Mucosa of rectum (tissue), 2 donors: ENCODE measurements around the gene USP48.

ENCODE experiments used
- H3K27ac ChIP-seq, 2 donors: one replicate each; pipeline ENCODE4 v1.7.0; 2013; ENCODE audit warnings: inconsistent platforms in 2 of 2, low read depth in 2 of 2, low read length in 2 of 2
- H3K27me3 ChIP-seq, 2 donors: one replicate each; pipeline ENCODE4 v1.7.0; 2013; ENCODE audit warnings: low read length in 2 of 2; ENCODE audit not compliant: control insufficient read depth in 2 of 2, insufficient read depth in 2 of 2
- H3K36me3 ChIP-seq, 2 donors: one replicate each; pipeline ENCODE4 v1.7.0; 2013; ENCODE audit warnings: low read length in 2 of 2; ENCODE audit not compliant: control insufficient read depth in 2 of 2, insufficient read depth in 2 of 2
- H3K4me1 ChIP-seq, 2 donors: one replicate each; pipeline ENCODE4 v1.7.0; 2013; ENCODE audit warnings: low read length in 2 of 2, mild to moderate bottlenecking in 1 of 2; ENCODE audit not compliant: control insufficient read depth in 2 of 2, insufficient read depth in 2 of 2
- H3K4me3 ChIP-seq, 2 donors: one replicate each; pipeline ENCODE4 v1.7.0; 2013; ENCODE audit warnings: low read length in 2 of 2
- H3K9ac ChIP-seq, 2 donors: one replicate each; pipeline ENCODE4 v1.7.0; 2013; ENCODE audit warnings: low read length in 2 of 2, low read depth in 1 of 2, mild to moderate bottlenecking in 1 of 2
- H3K9me3 ChIP-seq, 2 donors: one replicate each; pipeline ENCODE4 v1.7.0; 2013; ENCODE audit warnings: low read length in 2 of 2; ENCODE audit not compliant: control insufficient read depth in 2 of 2
- donor health status: healthy.
- donor health status: Normal muscosa, but diverticular disease.

The USP48 gene

DNA sequence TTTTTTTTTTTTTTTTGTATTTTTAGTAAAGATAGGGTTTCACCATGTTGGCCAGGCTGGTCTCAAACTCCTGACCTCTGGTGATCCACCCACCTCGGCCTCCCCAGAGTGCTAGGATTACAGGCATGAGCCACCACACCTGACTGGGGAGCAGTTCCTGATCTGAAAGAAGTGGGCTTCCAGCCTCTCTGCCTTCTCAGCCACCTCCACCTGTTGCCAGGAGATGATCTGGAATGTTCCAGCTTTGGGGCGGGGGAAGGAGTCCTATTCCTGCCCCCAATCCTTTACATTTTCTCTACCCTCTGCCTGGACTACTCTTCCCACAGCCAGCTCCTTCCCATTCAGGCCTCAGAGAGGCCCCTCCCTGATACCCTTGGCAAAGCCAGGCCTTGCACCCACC is 141.9 kb downstream of the USP48 start:
- H3K9ac ChIP-seq = no peak overlapping the region
- H3K27ac ChIP-seq = no peak overlapping the region
- peaks cover 0 to 3% of the 10 kb centered on the region in 2 donors for H3K4me1 ChIP-seq
- no peaks in the 10 kb centered on the region for H3K36me3 ChIP-seq
- H3K27me3 ChIP-seq = peaks cover 2% of the 10 kb centered on the region in 2 donors
- H3K4me3 ChIP-seq = no peak overlapping the region
- no peaks in the 10 kb centered on the region for H3K9me3 ChIP-seq

DNA sequence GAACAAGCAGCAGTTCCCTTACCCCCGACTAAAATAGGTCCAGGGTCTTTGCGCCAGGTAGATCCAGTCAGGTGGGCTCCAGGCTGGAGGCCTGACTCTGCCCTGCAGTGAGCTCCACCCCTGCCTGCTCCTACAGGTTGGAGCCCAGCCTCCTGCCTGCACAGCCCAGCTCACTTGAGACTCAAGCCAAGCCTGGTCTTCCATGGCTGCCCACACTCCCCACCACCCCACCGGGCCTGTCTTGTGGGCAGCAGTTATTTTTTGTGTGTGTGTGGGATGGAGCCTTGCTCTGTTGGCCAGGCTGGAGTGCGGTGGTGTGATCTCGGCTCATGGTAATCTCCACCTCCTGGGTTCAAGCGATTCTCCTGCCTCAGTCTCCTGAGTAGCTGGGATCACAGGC is 142.3 kb downstream of the USP48 start:
- H3K36me3 ChIP-seq = no peaks in the 10 kb centered on the region
- peaks cover 2 to 3% of the 10 kb centered on the region in 2 donors for H3K27me3 ChIP-seq
- peaks cover 0 to 3% of the 10 kb centered on the region in 2 donors for H3K4me1 ChIP-seq
- no peak overlapping the region for H3K9ac ChIP-seq
- H3K4me3 ChIP-seq = no peak overlapping the region
- no peaks in the 10 kb centered on the region for H3K9me3 ChIP-seq
- no peak overlapping the region for H3K27ac ChIP-seq

DNA sequence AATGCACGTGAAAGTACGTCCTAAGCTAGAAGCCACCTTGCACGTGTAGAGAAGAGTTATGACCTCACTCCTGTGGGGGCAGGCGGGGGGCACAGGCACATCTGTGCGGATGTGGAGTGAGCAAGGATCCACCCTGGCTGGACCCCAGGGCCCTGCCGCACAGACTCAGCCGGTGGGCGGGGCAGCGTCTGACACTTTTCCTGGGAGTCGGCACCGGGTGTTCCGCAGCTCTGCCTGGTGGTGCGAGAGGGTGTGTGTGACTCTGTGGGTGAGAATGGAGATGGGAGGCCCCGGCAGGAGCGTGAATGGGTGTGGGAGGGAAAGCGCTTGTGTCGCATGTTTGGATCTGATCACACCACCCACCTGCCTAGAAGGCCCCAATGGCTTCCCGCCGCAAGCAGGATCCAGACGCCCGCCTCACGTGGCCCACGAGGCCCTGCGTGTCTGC is 143.3 kb downstream of the USP48 start:
- H3K4me1 ChIP-seq = peaks cover 0 to 7% of the 10 kb centered on the region in 2 donors
- peaks cover 2 to 3% of the 10 kb centered on the region in 2 donors for H3K27me3 ChIP-seq
- H3K4me3 ChIP-seq = no peak overlapping the region
- peak overlapping the region; percentile 21 to 65 for H3K27ac ChIP-seq
- no peaks in the 10 kb centered on the region for H3K36me3 ChIP-seq
- no peak overlapping the region for H3K9ac ChIP-seq
- no peaks in the 10 kb centered on the region for H3K9me3 ChIP-seq

DNA sequence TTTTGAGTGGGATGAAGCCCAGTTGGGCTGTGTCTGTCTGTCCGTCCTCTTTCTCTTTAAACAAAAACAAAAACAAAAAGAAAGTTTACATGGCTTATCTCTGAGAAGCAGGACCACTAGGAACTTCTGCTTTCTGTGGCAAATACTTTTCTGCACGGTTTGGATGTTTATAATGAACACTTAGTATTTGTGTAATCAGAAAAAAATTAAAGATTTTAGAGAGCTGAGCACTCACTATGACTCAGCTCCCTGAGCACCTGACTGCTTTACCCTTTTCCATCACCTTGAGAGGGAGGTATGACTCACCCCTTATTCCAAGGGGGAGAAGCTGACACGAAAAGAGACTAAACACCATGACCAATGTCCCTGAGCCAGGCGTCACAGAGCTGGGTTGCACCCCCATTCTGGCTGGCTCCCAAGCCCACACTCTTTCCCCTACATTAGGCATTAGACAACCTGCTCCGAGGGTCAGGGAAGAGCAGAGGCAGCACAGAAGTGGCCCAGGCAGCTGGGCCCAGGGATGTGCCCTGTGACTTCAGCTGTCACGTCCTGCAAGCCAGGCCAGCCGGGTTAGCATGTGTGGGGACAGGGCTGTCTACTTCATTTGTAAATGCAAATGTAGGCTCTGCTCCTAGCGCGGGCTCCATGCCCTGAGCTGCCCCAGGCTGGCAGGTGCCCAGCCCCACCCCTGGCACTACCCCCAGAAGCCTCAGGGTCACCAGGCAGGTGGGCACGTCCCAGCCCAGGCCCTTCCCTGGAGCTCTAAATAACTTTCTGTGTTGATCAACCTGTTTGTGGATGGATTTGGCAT is 144.2 kb downstream of the USP48 start:
- Histone ChIP-seq H3K27ac (peak overlapping the region; percentile 21 to 65), H3K4me1 (peaks cover 2 to 15% of the 10 kb centered on the region in 2 donors)

DNA sequence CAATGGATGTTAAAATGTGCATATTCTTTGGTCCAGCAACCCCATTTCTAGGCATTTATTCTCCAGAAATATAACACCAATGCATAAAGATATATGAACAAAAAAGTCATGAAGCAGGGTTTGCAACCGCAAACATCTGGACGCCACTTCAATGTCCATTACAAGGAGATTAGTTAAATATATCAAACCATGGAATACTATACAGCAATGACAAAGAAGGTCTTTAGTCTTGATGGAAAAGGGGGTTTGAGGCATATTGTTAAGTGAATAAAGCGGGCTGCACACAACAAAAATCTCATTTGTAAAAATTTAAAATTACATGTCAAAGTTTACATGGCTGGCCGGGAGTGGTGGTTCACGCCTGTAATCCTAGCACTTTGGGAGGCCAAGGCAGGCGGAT is 145.4 kb downstream of the USP48 start:
- H3K27ac ChIP-seq = no peak overlapping the region
- H3K9ac ChIP-seq = no peak overlapping the region
- H3K27me3 ChIP-seq = peaks cover 2 to 3% of the 10 kb centered on the region in 2 donors
- no peaks in the 10 kb centered on the region for H3K9me3 ChIP-seq
- no peaks in the 10 kb centered on the region for H3K36me3 ChIP-seq
- H3K4me1 ChIP-seq = peaks cover 5 to 26% of the 10 kb centered on the region in 2 donors
- no peak overlapping the region for H3K4me3 ChIP-seq

More for the DNA sequence above, 144.2 kb downstream of the USP48 start:
- Histone ChIP-seq H3K9ac (no peak overlapping the region), H3K27me3 (peaks cover 2 to 3% of the 10 kb centered on the region in 2 donors), H3K4me3 (no peak overlapping the region), H3K9me3 (no peaks in the 10 kb centered on the region), H3K36me3 (no peaks in the 10 kb centered on the region)

DNA sequence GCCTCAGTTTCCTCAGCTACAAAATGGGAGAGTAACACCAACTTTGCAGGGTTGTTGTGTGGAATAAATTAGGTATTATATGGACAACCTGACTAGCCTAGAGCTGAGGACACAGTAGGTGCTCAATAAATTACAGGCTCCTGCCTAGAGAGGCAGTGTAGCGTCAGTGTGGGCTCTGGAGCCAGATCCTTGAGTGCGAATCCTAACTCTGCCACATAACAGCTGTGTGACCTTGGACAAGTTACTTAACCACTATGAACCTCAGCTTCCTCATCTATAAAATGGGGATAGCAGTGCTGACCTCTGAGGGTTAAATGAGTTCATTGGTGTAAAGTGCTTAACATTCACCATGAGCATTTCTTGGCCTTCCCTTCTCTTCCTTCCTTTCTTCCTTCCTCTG is 146.9 kb downstream of the USP48 start:
- Histone ChIP-seq H3K36me3 (no peaks in the 10 kb centered on the region), H3K27me3 (peaks cover 2 to 3% of the 10 kb centered on the region in 2 donors), H3K9ac (no peak overlapping the region), H3K9me3 (no peaks in the 10 kb centered on the region), H3K4me1 (peaks cover 10 to 35% of the 10 kb centered on the region in 2 donors), H3K4me3 (no peak overlapping the region), H3K27ac (peak overlapping the region in 1 of 2 donors; percentile 75)

DNA sequence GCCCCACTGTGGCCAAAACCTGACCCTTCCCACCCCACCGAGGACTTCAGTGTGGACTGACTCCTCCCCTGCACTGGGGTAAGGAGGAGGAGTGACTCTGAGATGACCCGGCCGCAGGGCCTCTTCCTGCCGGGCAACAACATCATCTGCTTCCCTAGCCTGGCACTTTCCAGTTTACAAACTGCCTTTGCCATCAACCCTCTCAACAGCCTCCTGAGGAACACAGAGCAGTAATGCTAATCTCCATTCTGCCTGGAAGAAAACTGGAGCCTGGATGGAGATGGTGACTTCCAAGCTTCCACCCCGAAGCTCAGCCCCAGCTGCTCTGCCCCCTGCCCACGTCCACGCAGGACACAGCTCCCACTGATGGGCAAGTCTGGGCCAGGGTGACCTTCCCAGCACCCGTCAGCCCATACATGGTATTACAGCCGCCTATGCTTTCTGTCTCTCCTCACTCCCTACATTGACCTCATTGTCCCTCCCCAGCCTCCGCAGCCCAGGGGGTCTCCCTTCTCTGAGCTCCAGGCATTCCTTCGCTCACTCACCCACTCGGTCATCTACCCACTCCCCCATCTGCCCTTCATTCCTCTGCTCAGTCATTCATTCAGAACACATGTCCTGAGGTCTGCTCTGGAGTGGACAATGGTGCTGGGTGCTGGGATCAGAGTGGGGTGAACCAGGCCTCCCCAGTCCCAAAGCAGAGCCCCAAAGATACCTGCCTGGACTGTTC is 148.0 kb downstream of the USP48 start:
- Histone ChIP-seq H3K9ac (no peak overlapping the region), H3K4me1 (peaks cover 10 to 36% of the 10 kb centered on the region in 2 donors), H3K4me3 (no peak overlapping the region), H3K9me3 (no peaks in the 10 kb centered on the region), H3K27ac (peak overlapping the region; percentile 75), H3K27me3 (peaks cover 0 to 3% of the 10 kb centered on the region in 2 donors), H3K36me3 (no peaks in the 10 kb centered on the region)

DNA sequence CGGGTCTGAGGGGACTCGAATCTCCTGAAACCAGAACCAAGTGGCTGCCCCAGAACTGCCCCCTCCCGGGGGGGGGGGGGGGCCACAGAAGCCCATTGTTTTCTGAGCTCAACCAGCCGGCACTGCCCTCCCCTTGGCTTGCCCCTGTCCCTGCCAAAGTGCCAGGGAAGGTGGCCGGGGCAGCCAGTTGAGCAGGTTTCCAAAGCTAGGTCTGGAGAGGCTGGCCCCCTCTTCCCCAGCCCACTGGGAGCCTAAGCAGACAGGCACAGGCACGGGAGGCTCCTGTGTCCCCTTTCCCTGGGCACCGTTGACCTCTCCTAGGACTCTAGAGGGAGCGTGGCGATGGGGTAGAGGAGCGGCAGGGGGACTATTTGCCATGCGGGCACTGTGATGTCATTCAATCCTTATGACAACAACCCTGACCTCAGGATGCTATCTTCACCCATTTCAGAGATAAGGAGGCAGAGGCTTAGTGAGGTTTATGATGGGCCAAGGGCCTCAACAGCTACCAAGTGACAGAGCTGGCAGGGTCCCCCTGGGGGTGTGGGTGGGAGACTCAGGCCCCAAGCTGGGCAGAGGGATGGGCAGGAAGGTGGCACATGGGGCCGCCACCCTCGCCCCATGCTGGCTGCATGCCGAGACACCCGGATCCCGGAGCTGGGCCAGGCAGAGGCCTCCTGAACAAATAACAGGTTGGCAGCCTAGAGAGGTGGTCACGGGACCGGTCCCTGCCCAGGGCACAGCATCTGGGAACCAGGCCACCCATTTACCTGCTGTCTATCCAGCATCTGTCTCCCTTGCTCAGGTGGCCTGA is 148.8 kb downstream of the USP48 start:
- Histone ChIP-seq H3K9me3 (no peaks in the 10 kb centered on the region), H3K9ac (peak overlapping the region in 1 of 2 donors; percentile 12), H3K4me1 (peaks cover 10 to 36% of the 10 kb centered on the region in 2 donors), H3K4me3 (no peak overlapping the region), H3K27ac (peak overlapping the region; percentile 75), H3K36me3 (no peaks in the 10 kb centered on the region), H3K27me3 (peaks cover 0 to 3% of the 10 kb centered on the region in 2 donors)

DNA sequence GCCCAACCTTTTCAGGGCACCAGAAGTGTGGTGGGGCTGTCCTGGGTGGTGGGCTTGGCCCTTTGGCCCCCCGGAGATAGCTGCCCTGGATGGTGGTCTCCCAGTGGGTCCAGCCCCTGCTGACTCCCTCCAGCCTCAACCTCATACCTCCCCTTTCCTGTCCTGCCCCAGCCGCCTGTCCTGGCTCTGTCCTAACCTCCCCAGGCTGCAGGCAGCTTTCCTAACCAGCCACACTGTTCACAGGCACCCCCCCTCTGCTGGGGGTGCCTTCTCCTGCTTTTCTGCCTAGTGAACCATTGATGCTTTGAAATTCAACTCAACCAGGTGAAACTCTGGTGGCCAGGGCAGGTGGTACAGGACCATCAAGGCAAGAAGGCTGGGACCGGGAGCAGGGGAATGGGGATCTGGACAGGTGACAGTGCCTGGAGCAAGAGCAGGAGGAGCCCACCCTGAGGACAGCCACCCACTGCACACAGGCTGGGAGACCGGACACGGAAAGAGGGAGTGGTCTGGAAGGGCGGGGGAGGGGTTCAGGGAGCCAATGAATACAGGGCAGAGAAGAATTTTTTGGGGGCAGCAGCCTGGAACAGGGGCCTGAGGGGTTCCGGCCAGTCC is 149.7 kb downstream of the USP48 start:
- Histone ChIP-seq H3K4me3 (no peak overlapping the region), H3K4me1 (peaks cover 10 to 32% of the 10 kb centered on the region in 2 donors), H3K36me3 (no peaks in the 10 kb centered on the region), H3K27me3 (peaks cover 0 to 3% of the 10 kb centered on the region in 2 donors), H3K9me3 (no peaks in the 10 kb centered on the region), H3K27ac (peak overlapping the region; percentile 75), H3K9ac (no peak overlapping the region)
